Medulla oblongata (tissue), 1 donor: ENCODE measurements around the gene GALNT5.
"Not testable (repeated sequence)": the region's sequence is repeated elsewhere in the genome, so short reads cannot be mapped to it uniquely, and the experiment has no call there.

Experiments used
- DNase-seq: peaks from one replicate; pipeline ENCODE4 v3.0.0-alpha.2; 2015; ENCODE audit errors: extremely low spot score

The GALNT5 gene

GRCh38 chr2:157326698-157327097 is 69.2 kb downstream of the GALNT5 start:
- DNase-seq, result peak; percentile 60

GRCh38 chr2:157327200-157327599 is 69.7 kb downstream of the GALNT5 start:
- DNase-seq, result peak; percentile 48

- DNase-seq, result peak; percentile 93
Measured at GRCh38 chr2:157327621-157328500, 70.4 kb downstream of the GALNT5 start.

GRCh38 chr2:157329524-157329923 is 72.0 kb downstream of the GALNT5 start:
- DNase-seq, result no peak

- peak; percentile 33 for DNase-seq
Measured at GRCh38 chr2:157333304-157334047, 76.0 kb downstream of the GALNT5 start.

GRCh38 chr2:157334335-157334734 is 76.8 kb downstream of the GALNT5 start:
- DNase-seq, result peak; percentile 50

- no peak for DNase-seq
Measured at GRCh38 chr2:157334797-157335196, 77.3 kb downstream of the GALNT5 start.

GRCh38 chr2:157336137-157337010 is 78.9 kb downstream of the GALNT5 start:
- DNase-seq, result peak; percentile 77

GRCh38 chr2:157337978-157338377 is 80.5 kb downstream of the GALNT5 start:
- DNase-seq, result no peak

- DNase-seq, result no peak
Measured at GRCh38 chr2:157339965-157340655, 82.6 kb downstream of the GALNT5 start.

- not testable (repeated sequence) for DNase-seq
Measured at GRCh38 chr2:157341381-157341780, 83.9 kb downstream of the GALNT5 start.

GRCh38 chr2:157345647-157346389 is 88.3 kb downstream of the GALNT5 start:
- DNase-seq, result no peak

GRCh38 chr2:157348291-157348921 is 90.9 kb downstream of the GALNT5 start:
- DNase-seq, result no peak

GRCh38 chr2:157349949-157350515 is 92.5 kb downstream of the GALNT5 start:
- no peak for DNase-seq

GRCh38 chr2:157355618-157356017 is 98.1 kb downstream of the GALNT5 start:
- no peak for DNase-seq

- no peak for DNase-seq
Measured at GRCh38 chr2:157359628-157360027, 102.1 kb downstream of the GALNT5 start.

GRCh38 chr2:157361526-157361925 is 104.0 kb downstream of the GALNT5 start:
- DNase-seq, result no peak

- no peak for DNase-seq
Measured at GRCh38 chr2:157362627-157363026, 105.1 kb downstream of the GALNT5 start.

GRCh38 chr2:157363612-157364101 is 106.2 kb downstream of the GALNT5 start:
- DNase-seq, result no peak
